H1 (cell line): ENCODE measurements around the gene CXADR. TPM values are rescaled to one million over a fixed set of nuclear protein-coding genes. Genes with fewer than 3 reads are reported as not detected.

Experiments
- CTCF ChIA-PET: fragments of 300-600 bp; sonication (Branson Sonifier 250); formaldehyde crosslinking; loops from one replicate; lab custom pipeline; 2021; ENCODE audit not compliant: partially characterized antibody; lab: Charles Lee
- POLR2A ChIA-PET: fragments of 300-600 bp; sonication (Branson Sonifier 250); formaldehyde crosslinking; loops from one replicate; lab custom pipeline; 2021; ENCODE audit warnings: inconsistent platforms; ENCODE audit not compliant: partially characterized antibody; lab: Charles Lee
- DNase-seq, 2 experiments: peaks; one replicate each; pipeline versions ENCODE4 v3.0.0 to v3.0.0-alpha.2; 2010 to 2022; ENCODE audit warnings: low spot score in 2 of 2, low read depth in 1 of 2, mixed read lengths in 1 of 2
- FAIRE-seq: peaks from 2 replicates; lab custom pipeline; 2011; peaks lifted over from hg19 to GRCh38; lab: Jason Lieb, UNC
- H2AFZ ChIP-seq: 2 replicates; pipeline ENCODE4 v1.8.1; 2012; ENCODE audit warnings: low read length, inconsistent platforms
- H2AK5ac ChIP-seq: 2 replicates; pipeline ENCODE4 v1.6.1; 2013; ENCODE audit warnings: low read depth, low read length
- H2BK120ac ChIP-seq: replicated peaks from 2 replicates; pipeline ENCODE3; 2013; ENCODE audit warnings: low read depth, low read length, inconsistent platforms
- H2BK12ac ChIP-seq: 2 replicates; pipeline ENCODE4 v1.6.1; 2013; ENCODE audit warnings: low read depth, low read length
- H2BK15ac ChIP-seq: 2 replicates; pipeline ENCODE4 v1.6.1; 2013; ENCODE audit warnings: low read length
- H2BK20ac ChIP-seq: 2 replicates; pipeline ENCODE4 v1.6.1; 2013; ENCODE audit warnings: low read length
- H2BK5ac ChIP-seq: 2 replicates; pipeline ENCODE4 v1.6.1; 2013; ENCODE audit warnings: low read depth, low read length
- H3K14ac ChIP-seq: 2 replicates; pipeline ENCODE4 v1.6.1; 2013; ENCODE audit warnings: inconsistent platforms; ENCODE audit not compliant: insufficient read length
- H3K18ac ChIP-seq: 2 replicates; pipeline ENCODE4 v1.6.1; 2013; ENCODE audit warnings: low read length; ENCODE audit errors: extremely low read depth
- H3K23ac ChIP-seq: 2 replicates; pipeline ENCODE4 v1.6.1; 2013; ENCODE audit warnings: inconsistent platforms; ENCODE audit not compliant: insufficient read length
- H3K23me2 ChIP-seq: 2 replicates; pipeline ENCODE4 v1.6.1; 2013; ENCODE audit warnings: low read depth, low read length
- H3K27ac ChIP-seq: 2 replicates; pipeline ENCODE4 v1.6.1; 2011; ENCODE audit warnings: low read depth, low read length, inconsistent platforms
- H3K27me3 ChIP-seq, 4 experiments: replicated peaks in 1 of 4; 1 replicate in 1 of 4; 2 replicates in 3 of 4; pipeline versions ENCODE4 v1.6.1 to v1.8.1; 2011 to 2013; ENCODE audit warnings: low read length in 3 of 4, mild to moderate bottlenecking in 3 of 4, inconsistent platforms in 2 of 4, mixed read lengths in 2 of 4, moderate library complexity in 1 of 4; ENCODE audit not compliant: control insufficient read depth in 3 of 4, insufficient read depth in 3 of 4; ENCODE audit errors: extremely low read depth in 1 of 4
- H3K36me3 ChIP-seq, 4 experiments: 2 replicates each; pipeline versions ENCODE4 v1.6.1 to v1.8.1; 2011 to 2013; ENCODE audit warnings: mild to moderate bottlenecking in 4 of 4, low read length in 3 of 4, moderate library complexity in 2 of 4, control low read depth in 1 of 4, inconsistent platforms in 1 of 4; ENCODE audit not compliant: insufficient read depth in 4 of 4, control insufficient read depth in 2 of 4
- H3K4ac ChIP-seq: replicated peaks from 2 replicates; pipeline ENCODE3; 2013; ENCODE audit warnings: low read length, low read depth, mixed read lengths, inconsistent platforms; ENCODE audit not compliant: insufficient read length
- H3K4me1 ChIP-seq, 4 experiments: replicated peaks in 1 of 4; 1 replicate in 1 of 4; 2 replicates in 3 of 4; pipeline versions ENCODE4 v1.6.1 to v1.8.1; 2011 to 2013; ENCODE audit warnings: low read length in 3 of 4, inconsistent platforms in 2 of 4, mixed read lengths in 1 of 4; ENCODE audit not compliant: insufficient read depth in 4 of 4, control insufficient read depth in 3 of 4
- H3K4me2 ChIP-seq, 2 experiments: 2 replicates each; pipeline versions ENCODE4 v1.6.1 to v1.8.1; 2011 to 2013; ENCODE audit warnings: low read depth in 2 of 2, low read length in 2 of 2, control low read depth in 1 of 2, inconsistent platforms in 1 of 2, mild to moderate bottlenecking in 1 of 2; ENCODE audit not compliant: insufficient read depth in 1 of 2
- H3K4me3 ChIP-seq, 4 experiments: fragments of 200-600, 300-600 bp in 1 of 4; sonication (generic), shearing (Covaris generic), sonication (Bioruptor Twin) in 1 of 4; 2 replicates each; pipeline versions ENCODE4 v1.5.1 to v1.8.1; 2011 to 2016; ENCODE audit warnings: low read length in 4 of 4, low read depth in 3 of 4, control low read depth in 2 of 4, inconsistent platforms in 2 of 4, mild to moderate bottlenecking in 2 of 4, mixed read lengths in 1 of 4, moderate library complexity in 1 of 4; ENCODE audit not compliant: insufficient read depth in 2 of 4; ENCODE audit errors: extremely low read depth in 1 of 4
- H3K56ac ChIP-seq: replicated peaks from 2 replicates; pipeline ENCODE3; 2013; ENCODE audit warnings: low read depth, mild to moderate bottlenecking, mixed read lengths, low read length, inconsistent platforms; ENCODE audit not compliant: insufficient read length
- H3K79me1 ChIP-seq: 2 replicates; pipeline ENCODE4 v1.6.1; 2013; ENCODE audit warnings: low read depth, low read length, control low read depth
- H3K79me2 ChIP-seq, 2 experiments: 2 replicates each; pipeline versions ENCODE4 v1.6.1 to v1.8.1; 2012 to 2013; ENCODE audit warnings: low read length in 2 of 2, mild to moderate bottlenecking in 2 of 2, inconsistent platforms in 1 of 2; ENCODE audit not compliant: insufficient read depth in 2 of 2, control insufficient read depth in 1 of 2
- H3K9ac ChIP-seq, 4 experiments: replicated peaks in 1 of 4; 1 replicate in 1 of 4; 2 replicates in 3 of 4; pipeline versions ENCODE4 v1.6.1 to v1.8.1; 2011 to 2013; ENCODE audit warnings: low read depth in 3 of 4, low read length in 3 of 4, control low read depth in 2 of 4, mild to moderate bottlenecking in 2 of 4, moderate library complexity in 2 of 4, inconsistent platforms in 1 of 4; ENCODE audit errors: extremely low read depth in 1 of 4
- H3K9me3 ChIP-seq, 2 experiments: 2 replicates each; pipeline versions ENCODE4 v1.6.1 to v1.8.1; 2012 to 2013; ENCODE audit warnings: mild to moderate bottlenecking in 2 of 2, moderate library complexity in 2 of 2, control low read depth in 1 of 2, inconsistent platforms in 1 of 2, low read depth in 1 of 2, low read length in 1 of 2, mixed read lengths in 1 of 2; ENCODE audit not compliant: insufficient read depth in 2 of 2
- H4K20me1 ChIP-seq, 2 experiments: replicated peaks in 1 of 2; 2 replicates each; pipeline versions ENCODE3 to v1.8.1; 2011 to 2013; ENCODE audit warnings: inconsistent platforms in 2 of 2, low read length in 2 of 2, mild to moderate bottlenecking in 1 of 2; ENCODE audit not compliant: insufficient read depth in 2 of 2, control insufficient read depth in 1 of 2
- H4K5ac ChIP-seq: 2 replicates; pipeline ENCODE4 v1.6.1; 2013; ENCODE audit warnings: low read length, low read depth, mixed read lengths, inconsistent platforms; ENCODE audit not compliant: insufficient read length
- H4K8ac ChIP-seq: 2 replicates; pipeline ENCODE4 v1.8.0; 2013; ENCODE audit warnings: mild to moderate bottlenecking, moderate library complexity, low read length, inconsistent platforms; ENCODE audit not compliant: insufficient read depth; ENCODE audit errors: extremely low read depth
- H4K91ac ChIP-seq: replicated peaks from 2 replicates; pipeline ENCODE3; 2013; ENCODE audit warnings: low read length, mixed read lengths, inconsistent platforms; ENCODE audit not compliant: insufficient read length
- ASH2L ChIP-seq: fragments of 200-600, 300-600 bp; sonication (generic); IDR thresholded peaks from one replicate; pipeline ENCODE4 v1.7.1; 2017; ENCODE audit warnings: low read length
- BACH1 ChIP-seq: IDR thresholded peaks from 2 replicates; pipeline ENCODE4 v1.6.1; 2012; ENCODE audit warnings: low read length, improper control_type of control experiment
- PHF8 ChIP-seq: fragments of 200-600 bp; sonication (generic); conservative IDR thresholded peaks from 2 replicates; pipeline ENCODE4 v1.7.1; 2012; ENCODE audit warnings: low read depth, mild to moderate bottlenecking, inconsistent platforms, low read length, moderate library complexity
- POLR2A ChIP-seq, 2 experiments: IDR thresholded peaks; 1 replicate in 1 of 2; 2 replicates in 1 of 2; pipeline ENCODE4 v1.6.1; 2011; ENCODE audit warnings: low read depth in 2 of 2, low read length in 2 of 2, mild to moderate bottlenecking in 2 of 2; ENCODE audit errors: control extremely low read depth in 1 of 2
- POLR2AphosphoS5 ChIP-seq: IDR thresholded peaks from 2 replicates; pipeline ENCODE4 v1.6.1; 2011; ENCODE audit warnings: low read depth, low read length
- SAP30 ChIP-seq: fragments of 300-600 bp; sonication (generic); IDR thresholded peaks from 2 replicates; pipeline ENCODE4 v1.7.1; 2012; ENCODE audit warnings: low read length, moderate library complexity, mild to moderate bottlenecking, inconsistent platforms; ENCODE audit not compliant: insufficient read depth, insufficient replicate concordance
- SIN3A ChIP-seq, 2 experiments: IDR thresholded peaks in 1 of 2; conservative IDR thresholded peaks in 1 of 2; 2 replicates each; pipeline ENCODE4 v1.6.1; 2011 to 2012; ENCODE audit warnings: low read length in 2 of 2, improper control_type of control experiment in 1 of 2, low read depth in 1 of 2, mild to moderate bottlenecking in 1 of 2
- TAF1 ChIP-seq: IDR thresholded peaks from 2 replicates; pipeline ENCODE4 v1.6.1; 2011; ENCODE audit warnings: mild to moderate bottlenecking, low read depth, low read length
- WGBS, 2 experiments: shearing (Covaris generic) in 1 of 2; methylation state at CpG; one replicate each; pipeline versions ENCODE4 v1.1.6 to v1.1.7; 2013 to 2015; ENCODE audit warnings: low lambda C conversion rate in 2 of 2, mixed read lengths in 2 of 2, inconsistent platforms in 1 of 2, low coverage in 1 of 2, missing lambda C conversion rate in 1 of 2; ENCODE audit not compliant: insufficient replicate concordance in 2 of 2, insufficient coverage in 1 of 2, insufficient read length in 1 of 2; ENCODE audit errors: extremely low coverage in 1 of 2, missing lambda C conversion rate in 1 of 2; 5-methylcytosine and 5-hydroxymethylcytosine counted together
- polyA plus RNA-seq, 7 experiments: library from polyadenylated mRNA; depleted of rRNA in 3 of 7; stranded (reverse) in 5 of 7; unstranded in 2 of 7; fragments of >200 nt in 5 of 7; fragments of 200-250 nt in 2 of 7; gene quantifications; 1 replicate in 5 of 7; 2 replicates in 1 of 7; 4 replicates in 1 of 7; pipeline versions ENCODE4 v1.2.1 to v1.2.3, GENCODE V29; 2011 to 2013; ENCODE audit warnings: missing spikeins in 2 of 7, mixed read lengths in 2 of 7
- total RNA-seq: library from RNA; stranded (reverse); fragmentation: NEBNext Ultra II Directional; extraction: Animal tissue kit (Norgen Biotek cat#: 25700); gene quantifications from 2 replicates; pipeline ENCODE4 v1.2.1, GENCODE V29; 2021

CXADR gene
- total and polyA plus RNA-seq, 2 of the 8 experiments (the other 6 are each of a cell fraction or from before 2014, with no cell fraction given) = 45.6 to 145 TPM

GRCh38 chr21:17513214-17514123, 626 bp downstream of the CXADR start:
- Histone ChIP-seq H3K79me1 (0 out of 2 replicates have a peak, but pooled peaks cover 2% of the 10 kb centered on the region), H4K91ac (peak overlapping the region; percentile 92), H2BK12ac (peak overlapping the region; percentile 52; the same call in 1 of the 2 replicates), H3K14ac (peak overlapping the region; percentile 50), H3K23me2 (peaks cover 9% of the 10 kb centered on the region), H2AK5ac (no peak overlapping the region; the same call in 1 of the 2 replicates), H4K20me1 (peaks cover 12 to 13% of the 10 kb centered on the region in 2 experiments), H2BK120ac (peak overlapping the region; percentile 68), H3K4me3 (peak overlapping the region; percentile 85 to 100 (median 96)), H3K9ac (peak overlapping the region; percentile 89 to 96 (median 94)), H3K4me1 (peaks cover 2 to 13% (median 11%) of the 10 kb centered on the region in 4 experiments), H3K9me3 (no peaks in the 10 kb centered on the region), H3K4ac (peak overlapping the region; percentile 55), H3K23ac (no peak overlapping the region), H2BK20ac (no peak overlapping the region), H3K56ac (peak overlapping the region; percentile 82), H2AFZ (no peak overlapping the region), H3K27ac (peak overlapping the region; percentile 95), H2BK5ac (peak overlapping the region; percentile 98), H3K27me3 (no peaks in the 10 kb centered on the region), H3K79me2 (peaks cover 33 to 52% of the 10 kb centered on the region in 2 experiments), H3K4me2 (peak overlapping the region; percentile 78 to 82), H4K8ac (peak overlapping the region; percentile 99), H4K5ac (peak overlapping the region; percentile 99), H3K18ac (peak overlapping the region; percentile 93), H2BK15ac (no peak overlapping the region; the same call in 1 of the 2 replicates), H3K36me3 (peaks cover 0 to 8% (median 0%) of the 10 kb centered on the region in 4 experiments; a peak in 3 of 8 replicates)
- TF ChIP-seq BACH1 = no peak
- TF ChIP-seq POLR2A (IDR thresholded peaks at IDR 0.05; ENCODE audit: control extremely low read depth in 1 of 2, low read depth in 2 of 2, low read length in 2 of 2) = peak in 1 of 2 experiments; percentile 20
- peak; percentile 64 for TF ChIP-seq SAP30
- TF ChIP-seq ASH2L = peak; percentile 35
- peak; percentile 55; the same call in 1 of the 2 replicates for TF ChIP-seq POLR2AphosphoS5
- no peak; the same call in 1 of the 2 replicates for TF ChIP-seq PHF8
- TF ChIP-seq TAF1 = peak; percentile 59
- 0 out of 4 replicates have a peak, but pooled peaks of 1 of the 2 experiments have one; percentile 24 for TF ChIP-seq SIN3A (conservative IDR thresholded peaks at IDR 0.05 in 1 of 2, IDR thresholded peaks at IDR 0.05 in 1 of 2; ENCODE audit: low read depth in 1 of 2, low read length in 2 of 2)
- DNase-seq (peak in 1 of 2 experiments; percentile 67), FAIRE-seq (no peak)
- WGBS, 2 experiments = 2% methylated on average over 37 of the region's 69 CpGs; no CpG with 5 or more reads in 1 of the 2 experiments
- CTCF ChIA-PET = interaction anchor here (1.0 to 2.7 kb wide), 9 partner anchors 8 to 127 kb away, joined by 3 to 17 read pairs (median 5); no protein-coding TSS in a partner anchor
- POLR2A ChIA-PET = interaction anchor here (0.7 to 12.6 kb wide), 11 partner anchors 8 to 156 kb away, joined by 3 to 144 read pairs (median 4); no protein-coding TSS in a partner anchor
